Activated naive CD4-positive, alpha-beta T cell treated with anti-CD3 and anti-CD28 coated beads, Interleukin-2, amount 10 ng/mL, durations not matched to agents 7 days and 5 days (primary cell): ENCODE measurements around the gene TMSB4X.

Experiments used
- CTCF ChIA-PET: fragments of 350-600 bp; sonication (Branson Sonifier 250); formaldehyde crosslinking; loops from one replicate; lab custom pipeline; 2021; ENCODE audit warnings: antibody characterized with exemption; lab: Charles Lee
- DNase-seq: peaks from one replicate; pipeline ENCODE4 v3.0.0-alpha.2; 2020
- H3K27ac Mint-ChIP-seq: one replicate; pipeline ENCODE4 v1.8.0; 2021; ENCODE audit warnings: mild to moderate bottlenecking, moderate library complexity, mixed read lengths
- H3K27me3 Mint-ChIP-seq: one replicate; pipeline ENCODE4 v1.8.0; 2021; ENCODE audit warnings: mild to moderate bottlenecking, mixed read lengths
- H3K36me3 Mint-ChIP-seq: one replicate; pipeline ENCODE4 v1.8.0; 2021; ENCODE audit warnings: mixed read lengths
- H3K4me1 Mint-ChIP-seq: one replicate; pipeline ENCODE4 v1.8.0; 2021; ENCODE audit warnings: mixed read lengths
- H3K4me3 Mint-ChIP-seq: one replicate; pipeline ENCODE4 v1.8.0; 2021; ENCODE audit warnings: mild to moderate bottlenecking, moderate library complexity, mixed read lengths
- H3K9me3 Mint-ChIP-seq: one replicate; pipeline ENCODE4 v1.8.0; 2021; ENCODE audit warnings: mixed read lengths

Gene TMSB4X

GRCh38 chrX:13022926-13023325, 48.0 kb downstream of the TMSB4X start:
- CTCF ChIA-PET, result no interaction called here
- no peak overlapping the region for H3K4me3 Mint-ChIP-seq
- no peak overlapping the region for H3K27ac Mint-ChIP-seq
- H3K36me3 Mint-ChIP-seq, result peaks cover 4% of the 10 kb centered on the region
- no peak for DNase-seq
- H3K4me1 Mint-ChIP-seq, result peaks cover 46% of the 10 kb centered on the region
- no peaks in the 10 kb centered on the region for H3K27me3 Mint-ChIP-seq
- H3K9me3 Mint-ChIP-seq, result no peaks in the 10 kb centered on the region

- H3K4me1 Mint-ChIP-seq, result peaks cover 52% of the 10 kb centered on the region
- no peak for DNase-seq
- H3K36me3 Mint-ChIP-seq, result peaks cover 4% of the 10 kb centered on the region
- CTCF ChIA-PET, result interaction anchor here (2.9 kb wide), 1 partner anchor 9 kb away, joined by 13 read pairs; no protein-coding TSS in a partner anchor
- H3K9me3 Mint-ChIP-seq, result no peaks in the 10 kb centered on the region
- no peak overlapping the region for H3K4me3 Mint-ChIP-seq
- no peak overlapping the region for H3K27ac Mint-ChIP-seq
- H3K27me3 Mint-ChIP-seq, result no peaks in the 10 kb centered on the region
Observed at GRCh38 chrX:13023567-13023966, 48.7 kb downstream of the TMSB4X start.

DNA sequence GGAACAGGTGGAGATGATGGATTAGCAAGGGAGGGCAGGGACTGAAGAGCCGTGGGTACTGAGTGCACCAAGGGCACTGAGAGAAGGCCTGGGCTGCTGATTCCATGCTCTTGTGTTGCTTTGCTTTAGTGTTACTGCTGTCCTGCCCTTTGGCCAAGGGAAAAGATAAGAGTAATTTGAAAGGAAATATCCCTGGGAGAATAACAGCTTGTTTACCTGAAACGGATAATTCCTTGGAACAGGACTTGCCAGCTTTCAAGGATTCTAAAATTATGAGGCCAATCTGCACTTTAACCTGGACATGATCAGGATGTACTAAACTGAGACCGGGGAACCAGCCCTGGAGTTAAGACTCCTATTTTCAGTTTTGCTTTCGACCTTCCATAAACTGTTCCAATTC, 49.1 kb downstream of the TMSB4X start:
- CTCF ChIA-PET, result interaction anchor here (2.9 kb wide), 1 partner anchor 9 kb away, joined by 13 read pairs; no protein-coding TSS in a partner anchor
- Mint-ChIP-seq H3K4me1 (peaks cover 57% of the 10 kb centered on the region), H3K27ac (no peak overlapping the region)

GRCh38 chrX:13024986-13025385, 50.1 kb downstream of the TMSB4X start:
- no peaks in the 10 kb centered on the region for H3K27me3 Mint-ChIP-seq
- H3K4me3 Mint-ChIP-seq, result no peak overlapping the region
- CTCF ChIA-PET, result interaction anchor here (2.9 kb wide), 1 partner anchor 10 kb away, joined by 13 read pairs; no protein-coding TSS in a partner anchor
- peak overlapping the region; percentile 24 for H3K27ac Mint-ChIP-seq
- peaks cover 4% of the 10 kb centered on the region for H3K36me3 Mint-ChIP-seq
- peaks cover 67% of the 10 kb centered on the region for H3K4me1 Mint-ChIP-seq
- DNase-seq, result no peak
- H3K9me3 Mint-ChIP-seq, result no peaks in the 10 kb centered on the region

More for the DNA sequence above, 49.1 kb downstream of the TMSB4X start:
- Mint-ChIP-seq H3K9me3 (no peaks in the 10 kb centered on the region), H3K4me3 (no peak overlapping the region), H3K36me3 (peaks cover 4% of the 10 kb centered on the region), H3K27me3 (no peaks in the 10 kb centered on the region)
- DNase-seq, result no peak
